Measurements from ENCODE around the gene AGPAT4.

Gene AGPAT4

GRCh38 chr6:161238500-161238899 is 35.4 kb downstream of the AGPAT4 start:
- Mint-ChIP-seq H3K9me3 (no peaks in the 10 kb centered on the region), H3K36me3 (ENCODE audit: insufficient read depth) (peaks cover 18% of the 10 kb centered on the region), H3K27ac (no peak overlapping the region), H3K27me3 (no peaks in the 10 kb centered on the region), H3K4me1 (ENCODE audit: low read depth in 2 of 2) (peaks cover 24 to 25% of the 10 kb centered on the region in 2 donors), H3K4me3 (no peak overlapping the region)
- ATAC-seq (replicated peaks): no peak
- DNase-seq: no peak

GRCh38 chr6:161238081-161238480 is 35.8 kb downstream of the AGPAT4 start:
- H3K4me3 Mint-ChIP-seq: no peak overlapping the region
- no peak for ATAC-seq (replicated peaks)
- H3K27me3 Mint-ChIP-seq: no peaks in the 10 kb centered on the region
- H3K9me3 Mint-ChIP-seq: no peaks in the 10 kb centered on the region
- H3K27ac Mint-ChIP-seq: no peak overlapping the region
- peaks cover 13% of the 10 kb centered on the region for H3K36me3 Mint-ChIP-seq (ENCODE audit: insufficient read depth)
- DNase-seq: no peak
- peaks cover 19 to 23% of the 10 kb centered on the region in 2 donors for H3K4me1 Mint-ChIP-seq (ENCODE audit: low read depth in 2 of 2)

DNA sequence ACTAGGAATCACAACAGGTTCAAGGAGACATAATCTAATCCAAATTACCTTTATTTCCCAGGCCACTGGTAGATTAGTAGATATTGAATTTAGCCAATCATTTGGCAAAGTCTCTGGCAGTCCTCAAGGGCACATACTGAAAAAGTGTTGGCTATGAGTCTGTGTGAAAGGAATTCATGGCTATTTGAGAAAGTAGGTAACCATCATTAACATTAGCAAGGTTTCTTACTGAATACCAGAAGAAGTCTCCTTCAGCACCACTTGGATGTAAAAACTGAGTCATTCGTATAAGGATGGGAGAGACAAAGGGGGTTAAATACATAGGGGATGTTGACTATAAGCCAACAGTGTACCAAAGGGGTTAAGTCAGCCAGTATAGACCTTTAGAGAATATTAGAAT is 36.7 kb downstream of the AGPAT4 start:
- H3K27ac Mint-ChIP-seq: no peak overlapping the region
- ATAC-seq (replicated peaks): no peak
- no peak for DNase-seq
- no peaks in the 10 kb centered on the region for H3K27me3 Mint-ChIP-seq
- peaks cover 7% of the 10 kb centered on the region for H3K36me3 Mint-ChIP-seq (ENCODE audit: insufficient read depth)
- H3K4me3 Mint-ChIP-seq: no peak overlapping the region
- H3K4me1 Mint-ChIP-seq (ENCODE audit: low read depth in 2 of 2): peaks cover 14 to 18% of the 10 kb centered on the region in 2 donors
- H3K9me3 Mint-ChIP-seq: no peaks in the 10 kb centered on the region

DNA sequence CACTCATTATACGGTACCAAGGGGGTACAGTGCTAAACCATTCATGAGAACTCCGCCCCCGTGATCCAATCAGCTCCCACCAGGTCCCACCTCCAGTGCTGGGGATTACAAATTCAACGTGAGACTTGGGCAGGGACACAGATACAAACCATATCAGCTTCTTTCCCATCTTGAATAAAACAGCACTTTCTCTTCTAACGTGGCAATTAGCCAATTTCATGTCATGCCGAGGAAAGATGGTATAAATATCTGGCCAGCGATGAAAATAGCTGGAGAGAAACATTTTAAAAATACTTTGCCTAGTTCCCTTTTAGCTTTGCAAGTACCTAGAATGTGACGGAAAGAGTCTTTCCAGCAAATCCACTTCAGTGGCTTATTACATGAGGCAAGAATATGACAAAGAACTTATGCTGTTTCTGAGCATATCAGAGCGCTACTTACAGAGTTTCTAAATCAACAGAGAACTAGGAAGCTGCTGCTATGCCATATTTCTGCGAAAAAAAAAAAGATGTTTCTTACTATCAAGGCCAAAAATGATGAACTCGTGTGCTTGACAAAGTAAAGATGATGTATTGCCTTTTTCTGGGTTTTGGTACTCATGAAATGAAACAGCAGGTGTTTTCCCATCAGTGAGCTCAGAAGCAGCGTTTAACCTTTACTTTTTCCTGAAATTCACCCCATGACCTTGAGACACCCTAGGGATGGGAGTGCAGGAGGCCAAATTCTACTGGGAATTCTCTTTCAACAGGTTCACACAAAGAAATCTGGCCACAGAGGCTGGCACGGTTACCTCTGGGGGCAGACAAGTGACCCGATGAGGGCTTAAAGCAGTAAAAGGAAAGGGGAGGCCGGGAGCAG is 37.9 kb downstream of the AGPAT4 start:
- no peaks in the 10 kb centered on the region for H3K36me3 Mint-ChIP-seq (ENCODE audit: insufficient read depth)
- no peak for DNase-seq
- H3K4me1 Mint-ChIP-seq (ENCODE audit: low read depth in 2 of 2): peaks cover 14 to 16% of the 10 kb centered on the region in 2 donors
- ATAC-seq (replicated peaks): no peak
- no peak overlapping the region for H3K4me3 Mint-ChIP-seq
- H3K9me3 Mint-ChIP-seq: no peaks in the 10 kb centered on the region
- H3K27me3 Mint-ChIP-seq: no peaks in the 10 kb centered on the region
- H3K27ac Mint-ChIP-seq: no peak overlapping the region

DNA sequence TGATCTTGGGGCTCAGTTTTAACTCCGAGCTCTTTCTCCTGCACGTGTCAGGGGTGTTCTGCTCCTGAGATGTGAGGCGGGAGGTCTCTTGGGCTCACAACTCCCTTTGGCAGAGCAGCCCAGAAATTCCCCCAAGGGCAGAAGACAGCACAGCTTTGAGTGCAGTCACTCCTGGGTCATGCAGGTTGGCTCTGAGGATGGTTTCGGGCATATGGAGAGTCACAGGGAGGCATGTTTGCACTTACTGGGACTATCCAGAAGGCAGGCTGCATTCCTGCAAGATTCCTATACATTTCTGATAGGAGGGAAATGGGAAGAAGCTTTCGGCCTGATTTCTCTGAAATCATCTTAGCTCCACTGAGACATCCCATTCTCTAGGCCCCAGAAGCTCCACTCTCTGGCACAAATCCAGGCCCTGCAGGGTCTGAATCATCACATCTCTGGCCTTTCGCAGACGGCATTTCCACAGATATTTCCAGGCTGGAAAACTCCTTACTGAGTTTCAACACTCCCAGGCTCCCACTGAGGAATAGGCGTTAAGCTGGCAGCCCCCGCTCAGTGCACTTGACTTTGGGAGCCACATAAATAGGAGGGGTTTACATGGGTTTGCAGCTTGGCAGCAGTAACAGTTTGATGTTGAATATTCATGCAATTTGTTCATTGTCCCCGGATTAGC is 39.7 kb downstream of the AGPAT4 start:
- no peaks in the 10 kb centered on the region for H3K27me3 Mint-ChIP-seq
- no peak overlapping the region for H3K4me3 Mint-ChIP-seq
- peaks cover 7 to 12% of the 10 kb centered on the region in 2 donors for H3K4me1 Mint-ChIP-seq (ENCODE audit: low read depth in 2 of 2)
- H3K9me3 Mint-ChIP-seq: no peaks in the 10 kb centered on the region
- no peak overlapping the region for H3K27ac Mint-ChIP-seq
- no peak for ATAC-seq (replicated peaks)
- no peak for DNase-seq
- H3K36me3 Mint-ChIP-seq (ENCODE audit: insufficient read depth): no peaks in the 10 kb centered on the region

DNA sequence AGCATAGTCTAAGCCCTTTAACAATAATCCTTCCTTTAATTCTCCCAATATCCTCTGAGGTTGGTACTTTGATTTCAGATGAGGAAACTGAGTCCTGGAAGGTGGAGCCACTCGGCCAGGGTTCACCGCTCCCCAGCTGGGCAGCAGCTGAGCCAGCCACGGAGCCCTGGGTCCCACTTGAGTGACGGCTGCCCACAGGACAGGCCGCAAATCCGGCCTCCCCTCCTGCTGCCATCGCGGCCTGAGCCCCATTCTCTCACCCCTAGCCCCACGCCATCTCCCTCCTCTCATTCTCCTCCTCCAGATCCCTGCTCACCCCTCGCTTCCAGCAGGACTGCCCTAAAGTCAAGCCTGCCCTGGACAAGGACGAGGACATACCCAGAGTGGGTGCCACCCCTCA is 41.4 kb downstream of the AGPAT4 start:
- ATAC-seq (replicated peaks): no peak
- H3K27ac Mint-ChIP-seq: no peak overlapping the region
- no peaks in the 10 kb centered on the region for H3K27me3 Mint-ChIP-seq
- no peak overlapping the region for H3K4me3 Mint-ChIP-seq
- peaks cover 19 to 26% of the 10 kb centered on the region in 2 donors for H3K4me1 Mint-ChIP-seq (ENCODE audit: low read depth in 2 of 2)
- DNase-seq: no peak
- H3K36me3 Mint-ChIP-seq (ENCODE audit: insufficient read depth): peaks cover 5% of the 10 kb centered on the region
- H3K9me3 Mint-ChIP-seq: no peaks in the 10 kb centered on the region

DNA sequence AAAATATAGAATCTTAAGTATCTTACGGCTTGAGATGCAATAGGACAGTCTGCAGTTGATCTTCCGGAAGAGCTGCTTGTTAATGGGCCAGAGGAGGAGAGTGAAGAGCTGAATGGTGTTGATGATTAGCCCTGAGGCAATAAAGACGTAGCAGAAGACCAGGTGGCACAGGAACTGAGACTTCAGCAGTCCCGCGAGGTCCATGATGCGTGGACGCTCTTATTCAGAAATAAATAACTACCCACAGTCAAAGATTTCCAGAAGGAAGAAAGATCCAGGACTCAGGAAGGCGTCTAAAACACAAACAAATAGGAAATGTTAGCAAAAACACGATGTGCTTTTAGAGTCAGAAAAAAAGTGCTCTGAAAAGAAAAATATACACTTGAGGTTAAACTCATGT is 41.9 kb downstream of the AGPAT4 start:
- Mint-ChIP-seq H3K4me3 (no peak overlapping the region), H3K27ac (no peak overlapping the region)

GRCh38 chr6:161230339-161230738 is 43.5 kb downstream of the AGPAT4 start:
- ATAC-seq (replicated peaks) (no peak), DNase-seq (no peak)
- H3K36me3 Mint-ChIP-seq (ENCODE audit: insufficient read depth): peaks cover 13% of the 10 kb centered on the region
- H3K9me3 Mint-ChIP-seq: no peaks in the 10 kb centered on the region
- no peak overlapping the region for H3K4me3 Mint-ChIP-seq
- no peaks in the 10 kb centered on the region for H3K27me3 Mint-ChIP-seq
- H3K27ac Mint-ChIP-seq: peak overlapping the region in 1 of 2 donors; percentile 6
- peaks cover 28 to 41% of the 10 kb centered on the region in 2 donors for H3K4me1 Mint-ChIP-seq (ENCODE audit: low read depth in 2 of 2)

More for the DNA sequence above, 41.9 kb downstream of the AGPAT4 start:
- ATAC-seq (replicated peaks) (no peak), DNase-seq (no peak)
- H3K4me1 Mint-ChIP-seq (ENCODE audit: low read depth in 2 of 2): peaks cover 24 to 29% of the 10 kb centered on the region in 2 donors
- no peaks in the 10 kb centered on the region for H3K9me3 Mint-ChIP-seq
- H3K36me3 Mint-ChIP-seq (ENCODE audit: insufficient read depth): peaks cover 6% of the 10 kb centered on the region
- H3K27me3 Mint-ChIP-seq: no peaks in the 10 kb centered on the region

DNA sequence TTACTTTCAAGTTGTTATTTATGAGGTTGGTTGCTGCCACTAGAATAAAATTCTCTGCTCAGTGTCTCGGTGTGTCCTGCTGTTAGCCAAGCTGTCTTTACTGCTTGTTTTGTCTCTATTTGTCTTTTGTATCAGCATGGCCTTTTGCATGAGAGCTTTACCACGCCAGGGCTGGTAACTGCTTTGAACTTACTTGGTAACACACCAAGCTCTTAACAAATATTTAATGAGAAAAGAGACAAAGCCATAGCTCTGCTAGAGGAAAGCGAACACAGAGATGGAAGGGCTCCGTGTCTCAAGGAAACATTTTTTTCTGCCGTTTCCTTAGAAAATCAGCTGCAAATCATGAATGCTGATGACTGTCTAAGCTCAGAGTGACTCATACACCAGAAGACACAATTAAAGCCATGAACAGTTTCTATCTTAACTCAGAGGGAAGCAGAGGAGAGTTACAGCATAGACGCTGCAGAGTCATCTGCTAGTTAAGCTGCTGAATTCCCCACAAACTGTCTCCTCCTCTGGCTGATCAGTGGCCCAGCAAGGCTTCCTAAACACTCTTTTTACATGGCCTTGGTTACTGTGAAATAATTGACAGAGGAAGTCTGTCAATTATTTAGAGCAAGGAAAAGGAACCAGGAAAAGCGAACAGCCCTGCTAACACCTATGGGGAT is 44.8 kb downstream of the AGPAT4 start:
- ATAC-seq (replicated peaks) (no peak), DNase-seq (no peak)
- Mint-ChIP-seq H3K9me3 (no peaks in the 10 kb centered on the region), H3K27me3 (no peaks in the 10 kb centered on the region), H3K4me3 (peak overlapping the region; percentile 23 to 51), H3K36me3 (ENCODE audit: insufficient read depth) (peaks cover 13% of the 10 kb centered on the region), H3K4me1 (ENCODE audit: low read depth in 2 of 2) (peaks cover 35 to 47% of the 10 kb centered on the region in 2 donors), H3K27ac (peak overlapping the region; percentile 1 to 95)

DNA sequence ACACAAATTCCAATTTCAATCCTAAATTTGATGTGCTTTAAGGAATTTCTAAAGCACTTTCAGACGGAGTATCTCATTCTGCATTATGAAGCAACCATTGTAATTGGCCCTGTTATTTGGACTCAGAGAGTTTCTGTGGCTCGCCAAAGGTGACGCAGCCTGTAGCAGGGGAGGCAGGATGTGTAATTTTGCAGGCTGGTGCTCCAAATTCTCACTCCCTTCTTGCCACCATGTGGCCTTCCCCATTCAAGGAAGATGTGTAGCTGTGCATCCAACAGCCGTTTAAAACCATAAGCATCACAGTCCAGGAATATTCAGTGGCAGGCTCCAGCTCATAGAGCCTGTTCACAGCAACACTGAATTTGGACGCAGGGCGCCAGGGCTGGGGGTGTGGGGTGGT is 45.8 kb downstream of the AGPAT4 start:
- Mint-ChIP-seq H3K27ac (peak overlapping the region; percentile 95 to 96), H3K9me3 (no peaks in the 10 kb centered on the region)
- DNase-seq: no peak

GRCh38 chr6:161227004-161227960 is 46.6 kb downstream of the AGPAT4 start:
- H3K27me3 Mint-ChIP-seq: no peaks in the 10 kb centered on the region
- no peaks in the 10 kb centered on the region for H3K9me3 Mint-ChIP-seq
- H3K4me1 Mint-ChIP-seq (ENCODE audit: low read depth in 2 of 2): peaks cover 47 to 59% of the 10 kb centered on the region in 2 donors
- peak overlapping the region; percentile 95 to 96 for H3K27ac Mint-ChIP-seq
- H3K36me3 Mint-ChIP-seq (ENCODE audit: insufficient read depth): peaks cover 13% of the 10 kb centered on the region
- peak; percentile 22 for ATAC-seq (replicated peaks)
- DNase-seq: no peak
- peak overlapping the region; percentile 72 to 85 for H3K4me3 Mint-ChIP-seq

More for the DNA sequence above, 45.8 kb downstream of the AGPAT4 start:
- peak overlapping the region; percentile 51 to 54 for H3K4me3 Mint-ChIP-seq
- no peak for ATAC-seq (replicated peaks)
- H3K4me1 Mint-ChIP-seq (ENCODE audit: low read depth in 2 of 2): peaks cover 42 to 55% of the 10 kb centered on the region in 2 donors
- H3K27me3 Mint-ChIP-seq: no peaks in the 10 kb centered on the region
- peaks cover 13% of the 10 kb centered on the region for H3K36me3 Mint-ChIP-seq (ENCODE audit: insufficient read depth)

GRCh38 chr6:161226009-161226964 is 47.6 kb downstream of the AGPAT4 start:
- Mint-ChIP-seq H3K27ac (peak overlapping the region; percentile 95 to 96), H3K4me1 (ENCODE audit: low read depth in 2 of 2) (peaks cover 47 to 58% of the 10 kb centered on the region in 2 donors), H3K9me3 (no peaks in the 10 kb centered on the region), H3K27me3 (no peaks in the 10 kb centered on the region), H3K4me3 (peak overlapping the region; percentile 72 to 85), H3K36me3 (ENCODE audit: insufficient read depth) (peaks cover 13% of the 10 kb centered on the region)
- ATAC-seq (replicated peaks) (peak; percentile 84), DNase-seq (peak; percentile 39 to 55 (median 50))
